Left renal pelvis (tissue), 4 donors: ENCODE measurements around the gene GPLD1. TPM values are rescaled to one million over a fixed set of nuclear protein-coding genes. Genes with fewer than 3 reads are reported as not detected.

Source experiments
- DNase-seq, 4 donors: peaks; one replicate each; pipeline ENCODE4 v3.0.0-alpha.2; 2013; ENCODE audit warnings: low read depth in 4 of 4, low spot score in 3 of 4
- polyA plus RNA-seq, 4 donors: library from polyadenylated mRNA; unstranded; fragments of 120-200 nt; gene quantifications; one replicate each; pipeline ENCODE4 v1.2.1, GENCODE V29; 2013; ENCODE audit not compliant: insufficient read length in 4 of 4

GPLD1 gene
- polyA plus RNA-seq, 4 donors, result 2.6 to 6.6 (median 4.1) TPM

DNA sequence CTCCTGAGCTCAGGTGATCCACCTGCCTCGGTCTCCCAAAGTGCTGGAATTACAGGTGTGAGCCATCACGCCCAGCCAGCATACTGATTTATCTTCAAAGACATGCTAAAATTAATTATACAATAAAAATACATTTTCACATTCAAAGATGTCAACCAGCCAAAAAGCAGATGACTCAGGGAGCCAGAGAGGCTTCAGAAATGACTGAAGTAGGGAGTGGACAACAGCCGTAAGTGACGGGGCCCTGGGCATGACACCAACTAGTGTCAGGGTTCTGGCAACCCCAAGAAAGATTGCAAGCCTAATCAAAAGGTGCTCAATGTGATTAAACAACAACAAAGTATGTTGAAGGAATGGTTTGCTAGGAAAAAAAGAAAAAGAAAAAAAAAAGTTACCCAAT lies 28.4 kb downstream of the GPLD1 start:
- DNase-seq, result no peak

DNA sequence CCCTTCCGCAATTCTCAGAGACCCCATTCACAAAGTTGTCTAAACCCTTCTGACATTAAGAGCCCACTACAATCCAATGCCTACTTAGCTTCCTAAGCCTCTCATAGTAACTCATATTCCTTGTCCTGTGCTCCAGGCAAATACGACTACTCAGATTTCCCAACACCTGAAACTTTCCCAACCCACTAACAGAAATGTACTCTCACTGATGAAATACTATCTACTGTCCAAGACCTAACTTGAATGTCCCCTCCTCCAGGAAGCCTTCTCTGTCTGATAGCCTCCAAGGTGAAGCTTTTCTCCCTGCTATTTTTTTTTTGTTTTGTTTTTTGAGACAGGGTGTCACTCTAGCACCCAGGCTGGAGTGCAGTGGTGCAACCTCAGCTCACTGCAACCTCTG lies 30.4 kb downstream of the GPLD1 start:
- DNase-seq, result no peak

DNA sequence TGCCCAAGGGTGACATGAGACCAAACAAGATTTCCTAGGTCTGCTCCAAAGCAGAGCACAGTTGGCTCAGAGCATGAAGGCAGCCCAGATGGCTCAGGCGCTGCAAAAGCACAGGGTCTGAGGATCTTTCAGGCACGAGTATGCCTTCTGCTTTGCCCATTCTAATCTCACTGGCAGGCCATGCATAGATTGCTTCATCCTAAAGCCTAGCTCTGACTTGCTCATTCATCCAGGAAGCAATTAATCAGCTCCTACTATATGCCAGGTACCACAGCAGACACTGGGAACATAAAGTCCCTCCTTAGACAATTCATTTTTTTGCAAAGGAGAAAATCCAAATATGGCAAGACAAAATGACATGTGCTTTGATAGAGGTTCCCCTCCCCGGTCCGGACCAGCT lies 31.2 kb downstream of the GPLD1 start:
- DNase-seq, result no peak

DNA sequence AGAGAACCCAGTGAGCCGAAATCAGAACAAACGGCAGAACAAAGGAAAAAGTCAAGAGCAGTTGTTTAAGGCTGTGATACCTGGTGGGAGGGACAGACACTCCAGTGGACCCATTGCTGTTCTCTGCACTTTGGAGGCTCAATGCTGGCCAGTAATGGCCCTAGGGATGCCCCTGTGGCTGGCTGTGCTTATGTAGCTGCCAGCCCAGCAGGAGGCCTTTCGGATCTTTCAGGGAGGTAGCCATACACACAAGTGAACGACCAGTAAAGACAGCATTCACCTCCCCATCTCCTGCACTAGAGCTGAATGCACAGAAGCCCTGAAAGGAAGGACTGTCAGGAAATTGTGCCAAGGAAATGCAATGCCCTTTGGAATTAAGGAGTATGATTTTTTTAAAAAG lies 34.3 kb downstream of the GPLD1 start:
- no peak for DNase-seq

DNA sequence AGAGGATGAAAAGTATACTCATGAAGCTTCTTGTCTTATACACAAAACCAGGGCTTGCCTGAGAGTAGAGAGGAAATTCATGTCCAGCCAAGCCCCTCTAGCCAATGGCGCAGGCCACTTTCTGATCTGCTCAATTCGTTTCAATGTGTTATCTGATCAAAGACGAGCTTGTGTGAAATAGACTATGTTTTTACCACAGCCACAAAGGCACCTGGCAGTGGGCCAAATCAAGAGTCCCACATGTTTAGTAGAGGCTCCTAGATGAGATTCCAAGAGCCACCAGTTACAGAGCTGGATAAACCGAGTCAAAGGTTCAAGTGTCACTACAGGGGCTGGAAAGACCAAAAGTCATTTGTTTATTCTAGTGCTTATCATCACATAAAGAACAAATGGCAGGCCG lies 34.9 kb downstream of the GPLD1 start:
- no peak for DNase-seq

DNA sequence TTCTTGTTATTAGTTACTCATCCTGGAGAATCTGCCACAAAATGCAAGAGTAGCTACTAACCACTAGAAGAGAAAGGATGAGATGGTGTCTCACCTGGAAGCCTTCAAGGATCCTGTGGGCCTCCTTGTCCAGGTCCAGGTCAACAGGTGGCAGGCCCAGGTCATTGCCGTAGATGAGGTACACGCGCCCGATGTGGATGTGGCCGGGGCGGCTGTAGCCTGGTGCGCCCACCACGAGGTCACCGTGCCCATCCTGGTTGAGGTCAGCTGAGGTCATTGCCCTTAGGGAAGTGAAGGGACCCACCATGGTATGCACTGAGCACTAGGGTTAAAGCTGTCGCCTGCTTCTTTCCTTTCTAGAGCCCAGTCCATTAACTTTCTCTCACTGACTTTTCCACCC lies 35.5 kb downstream of the GPLD1 start:
- DNase-seq, result no peak

DNA sequence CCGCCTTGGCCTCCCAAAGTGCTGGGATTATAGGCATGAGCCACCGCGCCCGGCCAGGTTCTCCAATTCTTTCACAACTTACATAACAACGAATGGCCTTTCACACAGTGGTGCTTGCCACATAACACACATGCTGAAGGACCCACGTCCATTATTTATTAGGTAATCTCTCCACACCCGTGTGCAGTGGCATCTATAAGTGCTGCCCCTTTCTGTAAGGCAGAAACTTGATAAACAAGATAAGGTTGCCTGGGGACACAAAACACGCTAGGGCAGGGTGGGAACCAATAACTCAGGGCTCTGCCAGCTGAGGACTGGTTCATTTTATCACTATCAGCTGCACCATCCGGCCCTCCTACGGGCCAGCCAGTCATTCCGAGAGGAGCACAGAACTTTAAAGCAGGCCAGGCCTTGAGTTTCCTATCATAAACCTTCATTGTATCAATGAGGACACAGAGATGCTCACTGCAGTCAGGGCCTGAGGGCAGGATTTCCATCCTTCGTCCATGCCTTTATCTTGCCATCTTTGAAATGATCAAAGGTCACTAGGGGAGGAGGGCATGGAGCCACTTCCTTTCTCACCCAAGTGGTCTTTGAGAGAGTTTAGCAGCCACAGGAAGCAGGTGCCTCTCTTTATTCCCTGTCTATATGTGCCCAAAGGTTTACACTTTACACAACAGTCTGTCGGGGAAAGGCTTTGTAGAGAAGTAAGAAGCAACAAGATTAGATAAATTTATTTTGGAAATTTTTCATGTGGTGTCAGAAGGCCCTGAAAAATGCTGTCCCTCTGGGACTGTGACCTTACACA lies 37.6 kb downstream of the GPLD1 start:
- DNase-seq, result no peak

DNA sequence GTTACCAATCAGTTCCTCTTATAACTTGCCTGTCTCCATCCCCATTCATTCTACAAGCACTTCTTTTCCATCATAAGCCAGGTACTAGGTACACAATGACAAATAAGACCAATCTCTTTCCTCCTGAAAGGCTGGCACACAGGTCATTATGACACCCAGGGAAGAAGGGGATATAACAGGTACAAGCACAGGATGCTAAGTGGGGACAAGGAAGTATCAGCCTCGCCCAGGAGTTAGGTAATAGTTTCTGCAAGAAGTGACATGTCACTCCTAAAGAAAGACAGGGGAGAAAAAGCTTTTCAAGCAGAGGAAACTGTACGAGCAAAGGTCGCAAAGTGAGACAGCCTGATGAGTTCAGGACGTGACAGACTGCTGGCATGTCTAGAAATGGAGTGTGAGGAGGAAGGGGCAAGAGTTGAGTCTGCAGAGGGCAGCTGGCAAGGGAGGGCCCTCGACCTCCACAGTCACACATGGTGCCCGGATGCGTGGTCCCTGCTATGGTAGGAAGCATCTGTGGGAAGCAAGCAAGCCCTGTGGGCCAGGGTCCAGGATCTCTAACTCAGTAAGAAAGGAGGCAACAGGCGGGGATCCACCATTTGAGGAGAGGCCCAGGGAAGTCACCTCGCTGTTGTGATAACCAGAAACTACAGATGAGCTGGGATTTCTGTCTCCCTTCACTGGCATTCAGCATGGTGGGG lies 40.4 kb downstream of the GPLD1 start:
- no peak for DNase-seq

DNA sequence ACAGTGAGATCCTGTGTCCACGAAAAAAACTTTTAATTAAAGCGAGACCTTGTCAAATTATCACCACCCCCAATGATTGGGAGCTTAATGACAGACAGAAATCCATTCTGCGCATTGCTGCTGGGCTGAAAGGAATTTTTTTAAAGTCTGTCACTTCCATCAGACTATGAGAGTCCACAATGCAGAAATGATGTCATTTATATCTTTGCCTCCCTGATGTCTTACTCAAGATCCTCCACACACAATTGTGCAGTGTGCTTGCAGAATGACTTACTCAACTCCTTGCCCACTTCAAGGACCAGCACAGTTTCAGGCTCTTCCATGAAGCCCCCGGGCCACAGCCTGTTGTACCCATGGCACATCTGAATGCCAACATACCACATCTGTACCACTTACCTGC lies 41.0 kb downstream of the GPLD1 start:
- DNase-seq, result no peak

DNA sequence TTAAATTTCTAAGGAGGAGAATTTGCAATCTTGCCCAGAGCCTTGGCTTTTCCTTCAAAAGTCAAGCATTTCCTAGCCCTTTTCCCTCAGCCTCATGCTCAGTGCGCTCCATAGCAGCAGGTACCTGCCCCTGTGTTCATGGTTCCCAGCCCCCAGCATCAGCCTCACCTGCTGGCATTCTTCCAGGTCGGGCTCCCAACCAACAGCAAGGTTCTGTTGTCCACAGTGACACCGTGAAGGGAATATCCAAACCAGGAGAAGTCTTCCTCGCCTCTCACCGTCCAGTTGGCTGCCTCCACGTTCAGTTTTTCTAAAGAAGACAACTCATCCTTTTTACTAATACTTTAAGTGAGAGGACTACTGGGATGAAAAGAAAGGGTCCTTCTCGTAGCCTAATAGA lies 42.7 kb downstream of the GPLD1 start:
- DNase-seq, result no peak

DNA sequence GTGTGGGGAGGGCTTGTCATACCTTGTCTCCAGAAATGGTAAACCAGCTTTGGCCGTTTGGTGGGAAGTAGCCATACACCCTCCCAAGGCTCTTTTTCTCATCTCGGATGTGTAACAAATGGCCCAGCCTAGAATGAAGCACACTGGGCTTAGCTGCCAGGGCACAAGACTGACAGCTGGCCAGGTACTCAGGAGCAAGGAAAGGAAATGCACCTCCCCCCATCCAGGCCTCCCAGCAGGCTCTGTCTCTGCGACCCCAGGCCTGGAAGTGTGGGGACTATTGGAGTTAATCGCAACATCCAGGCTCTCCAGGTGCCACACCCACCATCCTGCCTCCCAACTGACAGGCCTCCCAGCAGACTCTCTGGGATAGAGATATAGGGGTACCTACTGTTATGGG lies 43.7 kb downstream of the GPLD1 start:
- DNase-seq, result no peak

DNA sequence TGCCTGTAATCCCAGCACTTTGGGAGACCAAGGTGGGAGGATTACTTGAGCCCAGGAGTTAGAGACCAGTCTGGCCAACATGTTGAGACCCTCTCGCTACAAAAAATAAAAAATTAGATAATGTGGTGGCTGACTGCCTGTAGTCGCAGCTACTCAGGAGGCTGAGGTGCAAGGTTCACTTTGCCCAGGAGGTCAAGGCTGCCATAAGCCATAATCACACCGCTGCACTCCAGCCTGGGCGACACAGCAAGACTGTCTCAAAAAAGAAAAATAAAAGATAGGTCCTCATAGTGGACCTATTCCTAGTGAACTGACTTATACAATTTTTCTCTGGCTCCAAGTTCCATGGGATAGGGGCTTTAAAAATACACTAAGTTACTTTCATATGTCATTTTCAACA lies 44.8 kb downstream of the GPLD1 start:
- DNase-seq, result no peak

DNA sequence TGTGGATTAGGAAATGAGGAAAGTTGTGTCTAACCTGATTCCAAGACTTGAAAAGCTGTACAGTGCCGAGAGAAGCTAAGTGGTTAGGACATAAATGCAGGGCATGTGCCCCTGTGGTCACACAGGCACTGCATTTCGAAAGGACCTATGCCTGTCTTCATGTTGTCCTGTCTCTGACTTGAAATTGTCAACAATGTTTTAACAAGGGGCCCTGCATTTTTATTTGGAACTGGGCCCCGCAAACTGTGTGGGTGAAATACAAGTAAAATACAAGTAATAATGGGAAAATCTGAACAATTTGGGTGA lies 47.8 kb downstream of the GPLD1 start:
- no peak for DNase-seq

DNA sequence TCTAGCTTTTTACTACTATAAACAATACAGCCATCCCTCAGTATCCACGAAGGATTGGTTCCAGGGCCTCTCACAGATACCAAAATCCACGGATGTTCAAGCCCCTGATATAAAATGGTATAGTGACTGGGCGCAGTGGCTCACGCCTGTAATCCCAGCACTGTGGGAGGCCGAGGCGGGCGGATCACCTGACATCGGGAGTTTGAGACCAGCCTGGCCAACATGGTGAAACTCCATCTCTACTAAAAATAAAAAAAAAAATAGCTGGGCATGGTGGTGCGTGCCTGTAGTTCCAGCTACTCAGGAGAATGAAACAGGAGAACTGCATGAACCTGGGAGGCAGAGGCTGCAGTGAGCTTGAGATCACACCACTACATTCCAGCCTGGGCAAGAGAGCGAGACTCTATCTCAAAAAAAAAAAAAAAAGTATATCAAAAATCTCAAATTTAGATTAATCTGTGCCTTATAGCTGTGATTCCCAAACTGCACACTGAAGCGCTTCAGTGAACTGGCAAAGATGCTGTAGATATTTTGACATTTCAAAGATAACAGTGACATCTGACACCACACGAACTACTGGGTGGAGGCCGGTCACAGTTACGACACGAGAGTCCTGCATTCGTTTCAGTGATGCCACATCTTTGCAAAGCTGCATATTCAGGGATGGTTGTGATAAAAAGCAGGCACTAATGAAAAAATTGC lies 48.3 kb downstream of the GPLD1 start:
- DNase-seq, result no peak

DNA sequence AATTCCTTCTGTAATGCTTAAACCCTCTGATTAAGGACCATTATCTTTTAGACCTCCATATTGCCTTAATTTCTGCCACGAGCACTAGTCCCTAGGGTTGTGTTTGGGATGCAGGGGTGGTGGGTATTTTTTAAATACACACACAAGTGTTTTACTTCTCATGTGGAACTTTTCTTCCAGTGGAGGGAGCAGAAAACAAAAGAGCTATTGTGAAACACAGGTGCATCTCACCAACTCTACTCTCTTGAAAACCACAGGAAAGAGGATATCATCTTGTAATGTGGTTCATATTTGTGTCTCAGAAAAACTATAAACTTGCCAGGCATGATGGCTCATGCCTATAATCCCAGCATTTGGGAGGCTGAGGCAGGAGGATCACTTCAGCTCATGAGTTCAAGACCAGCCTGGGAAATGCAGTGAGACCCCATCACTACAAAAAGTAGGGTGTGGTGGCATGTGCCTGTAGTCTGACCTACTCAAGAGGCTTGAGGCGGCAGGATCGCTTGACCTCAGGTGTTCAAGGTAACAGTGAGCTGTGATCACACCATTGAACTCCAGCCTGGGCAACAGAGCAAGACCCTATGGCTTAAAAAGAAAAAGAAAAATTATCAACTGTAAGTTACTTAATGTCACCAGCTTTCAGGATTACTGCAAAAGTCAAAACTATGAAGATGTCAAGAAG lies 49.4 kb downstream of the GPLD1 start:
- DNase-seq, result no peak

DNA sequence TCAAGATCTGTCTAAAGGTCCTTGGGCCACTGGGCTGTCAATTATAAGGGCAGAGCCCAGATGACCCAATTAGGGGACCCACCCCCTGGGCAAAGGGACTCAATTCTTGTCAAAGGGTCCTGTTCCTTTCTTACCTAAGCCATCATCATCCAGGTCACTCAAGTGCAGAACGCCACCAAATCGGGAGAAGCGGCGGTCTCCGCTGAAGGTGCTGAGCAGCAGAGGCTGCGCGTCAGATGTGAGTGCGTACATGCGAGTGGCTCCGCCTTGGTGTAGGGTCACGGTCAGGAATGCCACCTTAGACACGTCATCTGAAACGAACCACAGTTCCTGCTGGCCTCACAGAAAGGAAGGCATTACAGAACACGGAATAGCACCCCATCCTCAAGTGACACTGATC lies 52.4 kb downstream of the GPLD1 start:
- no peak for DNase-seq

DNA sequence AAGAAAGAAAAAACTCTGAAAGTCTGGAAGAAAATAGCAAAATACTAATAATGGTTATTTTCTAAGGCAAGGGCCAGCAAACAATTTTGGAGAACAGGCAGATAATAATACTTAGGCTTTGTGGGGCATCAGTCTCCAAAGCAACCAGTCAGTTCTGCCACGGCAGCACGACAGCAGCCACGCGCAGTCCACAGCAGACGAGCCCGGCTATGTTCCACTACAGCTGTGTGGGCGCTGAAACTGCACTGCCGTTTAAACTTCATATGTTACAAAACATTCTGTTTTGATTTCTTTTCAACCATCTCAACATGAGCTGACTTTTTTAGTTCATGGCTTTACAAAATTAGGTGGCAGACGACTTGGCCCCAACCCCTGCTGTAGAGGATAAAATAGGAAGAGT lies 56.8 kb downstream of the GPLD1 start:
- DNase-seq, result no peak

DNA sequence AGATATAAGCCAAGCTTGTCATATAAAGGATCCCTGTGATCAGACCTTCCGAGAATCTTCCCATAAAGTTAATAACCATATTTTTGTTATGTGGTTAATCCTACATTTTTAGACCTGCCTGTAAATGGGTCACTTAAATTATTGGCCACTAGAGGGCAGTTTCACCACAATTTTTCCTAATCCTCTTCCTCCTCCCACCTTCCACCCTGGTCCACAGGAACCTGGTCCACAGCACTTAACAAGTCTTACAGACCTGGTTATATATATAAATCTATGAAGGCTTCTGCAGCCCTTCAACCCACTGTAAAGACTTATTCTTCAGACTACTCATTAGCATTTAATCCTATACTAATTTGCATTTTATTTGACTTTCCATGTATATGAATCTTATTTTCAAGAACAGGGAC lies 58.3 kb downstream of the GPLD1 start:
- no peak for DNase-seq

DNA sequence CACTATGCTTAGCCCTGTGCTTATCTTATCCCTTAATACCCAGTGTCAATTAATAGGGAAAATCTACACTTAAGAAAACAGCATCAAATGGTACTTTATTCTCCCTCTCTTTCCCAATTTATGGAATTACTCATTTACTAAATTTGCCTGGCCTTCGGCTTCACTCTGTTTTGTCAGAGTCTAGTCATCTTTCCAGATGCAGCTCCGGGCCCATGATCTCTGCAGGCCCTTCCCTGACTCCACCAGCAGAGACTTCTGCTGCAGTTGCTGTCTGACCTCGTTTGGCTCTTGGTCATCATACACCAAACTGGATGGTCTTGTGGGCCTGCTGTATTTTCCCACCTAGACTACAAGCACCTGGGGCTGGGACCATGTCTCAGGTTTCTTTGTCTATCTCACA lies 59.3 kb downstream of the GPLD1 start:
- DNase-seq, result no peak

DNA sequence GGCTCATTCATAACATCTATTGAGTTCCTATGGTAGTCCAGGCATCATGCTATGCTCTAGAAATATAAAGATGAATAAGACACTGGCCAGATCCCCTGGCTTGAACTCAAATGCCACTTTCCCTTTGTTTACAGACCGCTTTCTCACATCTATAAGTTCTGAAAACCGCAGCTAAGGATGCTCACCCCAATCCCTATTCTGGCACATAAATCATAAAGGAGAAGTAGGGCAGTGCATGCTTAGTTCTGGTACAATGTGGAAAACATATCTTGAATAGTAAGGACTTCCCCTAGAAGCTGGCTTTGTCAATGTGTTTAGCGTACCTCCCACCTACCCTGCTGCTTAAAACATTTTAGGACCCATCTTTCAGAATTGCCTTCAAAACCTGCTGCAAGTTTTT lies 60.2 kb downstream of the GPLD1 start:
- DNase-seq, result no peak

DNA sequence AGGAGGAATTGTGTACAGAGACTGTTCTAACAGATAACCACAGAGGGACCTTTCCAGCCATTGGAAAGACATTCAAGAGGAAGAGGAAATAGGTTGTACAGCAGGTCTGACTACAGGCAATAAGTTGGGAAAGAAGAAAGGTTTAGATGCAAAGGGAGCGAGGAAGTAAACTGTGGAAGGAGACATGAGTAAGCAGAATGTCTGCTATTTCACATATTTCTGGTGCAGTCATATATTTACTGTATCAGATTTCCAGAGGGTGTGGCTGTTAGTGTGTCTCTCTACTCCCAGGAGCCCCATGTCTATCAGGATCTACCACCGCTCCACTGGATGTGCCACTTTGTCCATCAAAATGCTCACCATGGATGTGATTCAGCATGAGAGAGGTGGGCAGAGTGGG lies 60.8 kb downstream of the GPLD1 start:
- DNase-seq, result no peak
